ENCODE results near the gene MTRF1L.

- TF ChIP-seq ELF4 (CRISPR knock-in tag; IDR thresholded peaks at IDR 0.05; ENCODE audit: low read depth) (no peak), NR1H2 (CRISPR knock-in tag; IDR thresholded peaks at IDR 0.05) (no peak), FOXP4 (CRISPR knock-in tag; IDR thresholded peaks at IDR 0.05) (no peak), NFE2L1 (CRISPR knock-in tag; IDR thresholded peaks at IDR 0.05) (no peak), HMGA2 (CRISPR knock-in tag; IDR thresholded peaks at IDR 0.05) (no peak), FOXP1 (CRISPR knock-in tag; IDR thresholded peaks at IDR 0.05; ENCODE audit: borderline replicate concordance) (no peak), ZNF121 (CRISPR knock-in tag; IDR thresholded peaks at IDR 0.05) (no peak), ZNF416 (CRISPR knock-in tag; IDR thresholded peaks at IDR 0.05) (no peak), CDX4 (CRISPR knock-in tag; IDR thresholded peaks at IDR 0.05; ENCODE audit: borderline replicate concordance) (no peak), ZNF671 (CRISPR knock-in tag; IDR thresholded peaks at IDR 0.05) (no peak)
- TF ChIP-seq, protein P1, sequence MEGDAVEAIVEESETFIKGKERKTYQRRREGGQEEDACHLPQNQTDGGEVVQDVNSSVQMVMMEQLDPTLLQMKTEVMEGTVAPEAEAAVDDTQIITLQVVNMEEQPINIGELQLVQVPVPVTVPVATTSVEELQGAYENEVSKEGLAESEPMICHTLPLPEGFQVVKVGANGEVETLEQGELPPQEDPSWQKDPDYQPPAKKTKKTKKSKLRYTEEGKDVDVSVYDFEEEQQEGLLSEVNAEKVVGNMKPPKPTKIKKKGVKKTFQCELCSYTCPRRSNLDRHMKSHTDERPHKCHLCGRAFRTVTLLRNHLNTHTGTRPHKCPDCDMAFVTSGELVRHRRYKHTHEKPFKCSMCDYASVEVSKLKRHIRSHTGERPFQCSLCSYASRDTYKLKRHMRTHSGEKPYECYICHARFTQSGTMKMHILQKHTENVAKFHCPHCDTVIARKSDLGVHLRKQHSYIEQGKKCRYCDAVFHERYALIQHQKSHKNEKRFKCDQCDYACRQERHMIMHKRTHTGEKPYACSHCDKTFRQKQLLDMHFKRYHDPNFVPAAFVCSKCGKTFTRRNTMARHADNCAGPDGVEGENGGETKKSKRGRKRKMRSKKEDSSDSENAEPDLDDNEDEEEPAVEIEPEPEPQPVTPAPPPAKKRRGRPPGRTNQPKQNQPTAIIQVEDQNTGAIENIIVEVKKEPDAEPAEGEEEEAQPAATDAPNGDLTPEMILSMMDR (IDR thresholded peaks at IDR 0.05) = no peak
These were observed 41.2 kb upstream of the MTRF1L start for GRCh38 chr6:153043719-153044118.
